HG02943 (cell line): ENCODE results near the gene NNMT.

Experiments used
- ATAC-seq: cut with Tn5 transposase; IDR thresholded peaks from one replicate; pipeline ENCODE4 v1.9.1; 2021; ENCODE audit warnings: mild to moderate bottlenecking, low read depth, moderate library complexity; ENCODE audit not compliant: unreplicated experiment

The NNMT gene

DNA sequence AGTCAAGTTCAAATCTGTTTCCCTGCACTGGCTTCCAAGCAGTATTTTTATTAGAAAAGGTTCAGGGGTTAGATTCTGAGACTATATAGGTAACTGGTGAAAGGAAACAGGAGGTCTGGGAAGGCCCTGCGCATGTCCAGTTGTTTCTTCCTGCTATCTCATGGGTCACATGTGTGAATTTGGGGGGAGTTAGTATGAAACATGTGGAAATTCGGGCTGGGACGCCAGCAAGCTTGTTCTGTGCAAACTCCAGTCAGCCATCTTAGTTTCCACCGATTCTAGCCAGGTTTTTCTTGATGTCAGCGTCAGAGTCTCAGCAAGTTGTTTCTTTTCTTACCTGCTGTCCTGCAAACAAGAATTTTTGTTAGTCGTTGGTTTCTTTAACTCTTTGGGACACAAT is 46.8 kb downstream of the NNMT start:
- ATAC-seq = no peak

- no peak for ATAC-seq
Observed at GRCh38 chr11:114343493-114343892, 47.3 kb downstream of the NNMT start.

DNA sequence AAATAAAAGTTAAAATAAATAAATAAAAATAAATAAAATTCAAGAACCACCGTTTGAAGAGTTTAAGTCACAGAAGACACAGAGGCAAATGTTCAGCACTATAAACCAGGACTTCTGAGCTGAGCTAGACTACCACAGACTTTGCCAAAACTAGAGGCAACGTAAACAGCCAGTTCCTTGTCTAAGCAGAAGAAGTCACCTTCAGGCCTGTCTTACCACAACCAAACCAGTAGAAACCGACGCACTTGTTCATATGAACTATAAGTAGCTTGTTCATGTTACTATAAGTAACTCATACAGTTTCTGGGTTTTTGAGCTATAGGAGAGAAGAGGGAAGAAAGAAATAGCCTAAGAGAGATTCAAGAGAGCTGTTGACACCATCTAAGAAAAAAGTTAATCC is 48.3 kb downstream of the NNMT start:
- ATAC-seq = no peak

DNA sequence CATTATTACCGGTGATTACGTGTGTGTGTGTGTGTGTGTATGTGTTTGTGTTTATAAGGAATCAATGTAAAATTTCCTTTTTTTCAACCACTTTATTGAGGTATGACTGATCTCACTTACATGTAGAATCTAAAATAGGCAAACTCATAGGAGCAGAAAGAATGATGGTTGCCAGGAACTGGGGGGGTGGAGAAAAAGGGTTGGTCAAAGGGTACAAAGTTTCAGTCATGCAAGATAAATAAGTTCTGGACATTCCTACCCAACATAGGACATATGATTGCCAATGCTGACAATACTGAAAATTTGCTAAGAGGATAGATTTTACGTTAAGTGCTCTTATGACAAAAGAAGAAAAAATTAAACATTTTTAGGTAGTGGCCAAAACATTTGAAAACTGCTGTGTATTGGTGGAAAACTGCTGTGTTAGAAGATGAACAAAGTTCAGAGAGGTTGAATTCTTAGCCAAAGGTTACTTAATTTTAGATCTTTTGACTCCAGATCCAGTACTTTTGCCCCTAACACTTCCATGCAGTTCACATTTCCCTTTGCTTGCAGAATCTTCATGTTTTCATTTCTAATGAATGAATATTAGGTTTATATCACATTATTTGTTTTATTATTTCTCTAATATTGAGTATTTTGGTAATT is 49.5 kb downstream of the NNMT start:
- ATAC-seq = no peak

- no peak for ATAC-seq
Observed at GRCh38 chr11:114346709-114347141, 50.5 kb downstream of the NNMT start.

DNA sequence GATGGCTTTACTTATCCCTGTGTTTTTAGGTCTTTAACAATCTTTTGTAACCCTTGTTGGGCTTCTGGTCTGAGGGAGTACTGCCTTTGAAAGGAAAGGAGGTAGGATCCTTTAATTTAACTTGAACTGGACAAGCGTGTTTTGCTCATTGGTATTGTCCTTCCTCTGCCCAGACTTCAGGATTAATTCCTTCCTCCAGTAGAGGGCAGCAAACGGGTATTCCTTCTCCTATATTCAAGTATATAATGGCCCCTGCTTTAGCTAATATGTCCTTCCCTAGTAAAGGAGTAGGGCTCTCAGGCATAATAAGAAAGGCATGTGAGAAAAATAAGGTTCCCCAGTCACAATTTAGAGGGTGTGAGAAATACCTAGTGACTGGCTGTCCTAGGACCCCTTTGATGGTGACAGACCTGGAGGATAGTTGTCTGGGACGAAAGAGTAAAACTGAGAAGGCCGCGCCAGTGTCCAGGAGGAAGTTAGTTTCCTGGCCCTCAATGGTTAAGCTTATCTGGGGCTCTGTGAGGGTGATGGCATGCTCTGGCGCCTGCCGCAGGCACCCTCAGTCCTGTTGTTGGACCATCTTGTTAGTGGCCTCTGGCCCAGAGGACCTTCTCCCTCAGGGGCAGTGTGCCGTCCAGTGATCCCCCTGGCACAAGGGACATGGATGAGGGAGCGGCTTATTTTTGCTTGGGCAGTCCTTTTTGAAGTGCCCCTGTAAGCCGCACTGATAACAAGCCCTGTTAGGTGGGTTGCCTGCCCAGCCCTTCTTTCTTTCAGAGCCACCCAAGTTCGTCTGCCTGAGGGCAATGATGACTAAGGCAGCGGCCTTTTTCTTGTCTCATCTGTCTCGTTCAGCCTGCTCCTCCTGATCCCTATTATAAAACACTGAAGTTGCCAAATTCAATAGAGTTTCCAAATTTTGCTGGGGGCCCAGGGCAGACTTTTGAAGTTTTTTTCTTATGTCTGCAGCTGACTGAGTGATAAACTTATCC is 52.3 kb downstream of the NNMT start:
- no peak for ATAC-seq

GRCh38 chr11:114350022-114350421 is 53.8 kb downstream of the NNMT start:
- ATAC-seq = no peak

- no peak for ATAC-seq
Observed at GRCh38 chr11:114353443-114353842, 57.2 kb downstream of the NNMT start.

DNA sequence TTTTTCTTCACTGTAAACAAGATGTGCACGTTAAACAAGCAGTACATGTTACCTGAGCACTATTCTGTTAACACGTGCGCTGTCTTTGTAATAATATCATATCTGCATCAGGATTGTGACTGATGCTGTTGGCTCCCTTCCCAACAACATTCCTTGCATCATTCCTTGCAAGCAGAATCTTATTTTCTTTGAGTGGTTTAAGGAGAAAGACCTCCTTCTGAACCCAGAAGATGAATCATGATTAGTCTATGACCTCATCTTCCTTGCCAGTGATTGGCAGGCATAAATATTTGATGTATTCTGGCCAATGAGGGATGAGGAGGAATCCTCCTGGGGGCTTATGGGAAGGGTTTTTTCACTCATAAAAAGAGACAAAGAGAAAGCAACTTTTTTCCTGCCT is 57.9 kb downstream of the NNMT start:
- ATAC-seq = no peak

GRCh38 chr11:114358716-114359115 is 62.5 kb downstream of the NNMT start:
- no peak for ATAC-seq

- ATAC-seq = no peak
Observed at GRCh38 chr11:114359342-114359741, 63.1 kb downstream of the NNMT start.

- no peak for ATAC-seq
Observed at GRCh38 chr11:114362326-114362725, 66.1 kb downstream of the NNMT start.

DNA sequence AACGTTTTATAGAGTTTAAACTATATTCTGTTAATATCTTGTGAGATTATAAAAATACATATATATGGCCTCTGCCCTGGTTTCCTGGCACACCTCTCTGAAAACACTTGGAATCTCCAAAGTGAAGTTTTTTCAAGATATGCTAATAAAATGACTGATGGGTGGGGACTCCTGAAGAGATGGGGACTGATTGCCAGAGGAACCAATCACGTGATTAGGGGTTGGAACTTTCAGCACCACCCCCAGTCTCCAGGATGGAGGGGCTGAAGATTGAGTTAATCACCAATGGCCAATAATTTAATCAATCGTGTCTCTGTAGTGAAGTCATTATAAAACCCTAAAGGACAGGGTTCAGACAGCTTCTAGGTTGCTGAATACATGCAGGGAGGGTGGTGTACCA is 66.8 kb downstream of the NNMT start:
- ATAC-seq = no peak
